ENCODE data around the gene VPS13A. TPM values are rescaled to one million over a fixed set of nuclear protein-coding genes. Genes with fewer than 3 reads are reported as not detected.

VPS13A gene
- 10 to 100 TPM; 32.9 to 34.7 TPM for total RNA-seq

GRCh38 chr9:77177143-77177893 is at the start of gene VPS13A:
Gene VPS13A (plus strand): TSS chr9:77177534. CDS start chr9:77177705, 171 bp downstream.
- ChIA-PET CTCF (interaction anchor here (0.9 to 1.3 kb wide), 2 partner anchors 25 to 280 kb away, joined by 3 read pairs; no protein-coding TSS in a partner anchor), POLR2A (interaction anchor here (0.6 kb wide), 1 partner anchor 595 kb away, joined by 3 read pairs; no protein-coding TSS in a partner anchor)

GRCh38 chr9:77128125-77128789 is 49.1 kb upstream of the VPS13A start:
- ChIA-PET POLR2A (no interaction called here), CTCF (no interaction called here)

- ChIA-PET CTCF (no interaction called here), POLR2A (no interaction called here)
Observed at GRCh38 chr9:77131399-77131798, 45.9 kb upstream of the VPS13A start.

- ChIA-PET CTCF (no interaction called here), POLR2A (no interaction called here)
Observed at GRCh38 chr9:77133011-77133410, 44.3 kb upstream of the VPS13A start.

GRCh38 chr9:77142366-77142765 is 35.0 kb upstream of the VPS13A start:
- ChIA-PET POLR2A (no interaction called here), CTCF (no interaction called here)

GRCh38 chr9:77149879-77150278 is 27.5 kb upstream of the VPS13A start:
- POLR2A ChIA-PET: no interaction called here
- CTCF ChIA-PET: no interaction called here

- CTCF ChIA-PET: interaction anchor here (0.7 to 1.0 kb wide), 2 partner anchors 24 to 343 kb away, joined by 3 to 4 read pairs; no protein-coding TSS in a partner anchor
- POLR2A ChIA-PET: no interaction called here
Observed at GRCh38 chr9:77152289-77152688, 25.0 kb upstream of the VPS13A start.

GRCh38 chr9:77156646-77157371 is 20.5 kb upstream of the VPS13A start:
- ChIA-PET POLR2A (no interaction called here), CTCF (no interaction called here)

- POLR2A ChIA-PET: no interaction called here
- CTCF ChIA-PET: interaction anchor here (0.9 kb wide), 1 partner anchor 8 kb away, joined by 3 read pairs; no protein-coding TSS in a partner anchor
Observed at GRCh38 chr9:77158772-77159513, 18.4 kb upstream of the VPS13A start.

- ChIA-PET CTCF (no interaction called here), POLR2A (no interaction called here)
Observed at GRCh38 chr9:77161191-77161590, 16.1 kb upstream of the VPS13A start.

GRCh38 chr9:77161966-77162365 is 15.4 kb upstream of the VPS13A start:
- POLR2A ChIA-PET: no interaction called here
- CTCF ChIA-PET: no interaction called here

- POLR2A ChIA-PET: no interaction called here
- CTCF ChIA-PET: no interaction called here
Observed at GRCh38 chr9:77162366-77162765, 15.0 kb upstream of the VPS13A start.

GRCh38 chr9:77163884-77164283 is 13.4 kb upstream of the VPS13A start:
- ChIA-PET POLR2A (no interaction called here), CTCF (no interaction called here)

GRCh38 chr9:77166193-77166592 is 11.1 kb upstream of the VPS13A start:
- CTCF ChIA-PET: interaction anchor here (0.6 kb wide), 1 partner anchor 21 kb away, joined by 3 read pairs; no protein-coding TSS in a partner anchor
- POLR2A ChIA-PET: no interaction called here

GRCh38 chr9:77170991-77171699 is 6.2 kb upstream of the VPS13A start:
- ChIA-PET POLR2A (no interaction called here), CTCF (interaction anchor here (0.6 kb wide), 1 partner anchor 107 kb away, joined by 3 read pairs; no protein-coding TSS in a partner anchor)

GRCh38 chr9:77175151-77175550 is 2.2 kb upstream of the VPS13A start:
- CTCF ChIA-PET: no interaction called here
- POLR2A ChIA-PET: no interaction called here

GRCh38 chr9:77176106-77176505 is 1.2 kb upstream of the VPS13A start:
- CTCF ChIA-PET: interaction anchor here (1.3 kb wide), 1 partner anchor 24 kb away, joined by 3 read pairs; no protein-coding TSS in a partner anchor
- POLR2A ChIA-PET: interaction anchor here (0.6 kb wide), 2 partner anchors 9 to 737 kb away, joined by 3 to 9 read pairs; no protein-coding TSS in a partner anchor

- POLR2A ChIA-PET: interaction anchor here (0.6 kb wide), 3 partner anchors 9 to 738 kb away, joined by 3 to 9 read pairs (median 3); no protein-coding TSS in a partner anchor
- CTCF ChIA-PET: interaction anchor here (0.9 to 1.3 kb wide), 2 partner anchors 25 to 280 kb away, joined by 3 read pairs; no protein-coding TSS in a partner anchor
Observed at GRCh38 chr9:77176686-77177142, 620 bp upstream of the VPS13A start.
